K562 (cell line): ENCODE data around the gene CLDN20. TPM values are rescaled to one million over a fixed set of nuclear protein-coding genes. Genes with fewer than 3 reads are reported as not detected.
A peak's percentile ranks its signal among the peaks of the same experiment; 100 is the strongest.

Source experiments
- CLOCK ChIP-seq: fragments of 250-450 bp; sonication (Bioruptor Pico); IDR thresholded peaks from 2 replicates; pipeline ENCODE4 v1.4.0; 2020; ENCODE audit warnings: mild to moderate bottlenecking, moderate library complexity, borderline replicate concordance
- MYC ChIP-seq, 2 experiments: fragments of 250-450 bp in 1 of 2; sonication (Bioruptor Pico) in 1 of 2; IDR thresholded peaks; 2 replicates each; pipeline versions ENCODE4 v1.5.1 to v1.6.1; 2012 to 2021; ENCODE audit warnings: low read depth in 2 of 2, borderline replicate concordance in 1 of 2, improper control_type of control experiment in 1 of 2, low read length in 1 of 2, mild to moderate bottlenecking in 1 of 2, moderate library complexity in 1 of 2
- NCOR1 ChIP-seq: fragments of 450-650 bp; IDR thresholded peaks from 2 replicates; pipeline ENCODE4 v1.6.1; 2016; ENCODE audit warnings: mild to moderate bottlenecking, moderate library complexity
- REST ChIP-seq, 2 experiments: fragments of 450-650 bp; formaldehyde crosslinking in 1 of 2; IDR thresholded peaks; 2 replicates each; pipeline versions ENCODE4 v1.4.0 to v1.6.1; 2014 to 2020; ENCODE audit warnings: mild to moderate bottlenecking in 2 of 2, borderline replicate concordance in 1 of 2, low read depth in 1 of 2
- polyA plus RNA-seq, 8 experiments: library from polyadenylated mRNA; depleted of rRNA in 4 of 8; stranded (reverse) in 5 of 8; unstranded in 3 of 8; fragments of >200 nt; fragmentation: Nextera tagmentation in 2 of 8; fragmentation: Illumina TruSeq in 1 of 8; extraction: Ambion mirVana in 2 of 8; extraction: Trizol in 1 of 8; gene quantifications; 2 replicates each; pipeline versions ENCODE4 v1.2.1 to v1.2.3, GENCODE V29; 2011 to 2014; ENCODE audit warnings: inconsistent platforms in 1 of 8, missing spikeins in 1 of 8
- total RNA-seq, 7 experiments: library from RNA; depleted of rRNA in 6 of 7; stranded (reverse); fragments of >200 nt in 6 of 7; fragmentation: Illumina TruSeq in 2 of 7; extraction: Trizol in 2 of 7; gene quantifications; 2 replicates each; pipeline versions ENCODE4 v1.2.1 to v1.2.3, GENCODE V29; 2011 to 2021; ENCODE audit warnings: low replicate concordance in 1 of 7
- TF ChIP-seq, protein P1 (sequence below), 2 experiments: fragments of 450-650 bp; IDR thresholded peaks; 2 replicates each; pipeline ENCODE4 v1.6.1; 2016; ENCODE audit warnings: mild to moderate bottlenecking in 2 of 2, borderline replicate concordance in 1 of 2, low read depth in 1 of 2, moderate library complexity in 1 of 2

The CLDN20 gene
- total and polyA plus RNA-seq, 9 of the 15 experiments (the other 6 are each of a cell fraction or from before 2014, with no cell fraction given), result not detected

- peak; percentile 80 for TF ChIP-seq REST (IDR thresholded peaks at IDR 0.05; ENCODE audit: borderline replicate concordance)
- 0 out of 2 replicates have a peak, but pooled peaks have one; percentile 54 for TF ChIP-seq REST (CRISPR knock-in tag; IDR thresholded peaks at IDR 0.05; ENCODE audit: low read depth)
- TF ChIP-seq CLOCK, result no peak
- no peak for TF ChIP-seq NCOR1
- TF ChIP-seq, protein P1, sequence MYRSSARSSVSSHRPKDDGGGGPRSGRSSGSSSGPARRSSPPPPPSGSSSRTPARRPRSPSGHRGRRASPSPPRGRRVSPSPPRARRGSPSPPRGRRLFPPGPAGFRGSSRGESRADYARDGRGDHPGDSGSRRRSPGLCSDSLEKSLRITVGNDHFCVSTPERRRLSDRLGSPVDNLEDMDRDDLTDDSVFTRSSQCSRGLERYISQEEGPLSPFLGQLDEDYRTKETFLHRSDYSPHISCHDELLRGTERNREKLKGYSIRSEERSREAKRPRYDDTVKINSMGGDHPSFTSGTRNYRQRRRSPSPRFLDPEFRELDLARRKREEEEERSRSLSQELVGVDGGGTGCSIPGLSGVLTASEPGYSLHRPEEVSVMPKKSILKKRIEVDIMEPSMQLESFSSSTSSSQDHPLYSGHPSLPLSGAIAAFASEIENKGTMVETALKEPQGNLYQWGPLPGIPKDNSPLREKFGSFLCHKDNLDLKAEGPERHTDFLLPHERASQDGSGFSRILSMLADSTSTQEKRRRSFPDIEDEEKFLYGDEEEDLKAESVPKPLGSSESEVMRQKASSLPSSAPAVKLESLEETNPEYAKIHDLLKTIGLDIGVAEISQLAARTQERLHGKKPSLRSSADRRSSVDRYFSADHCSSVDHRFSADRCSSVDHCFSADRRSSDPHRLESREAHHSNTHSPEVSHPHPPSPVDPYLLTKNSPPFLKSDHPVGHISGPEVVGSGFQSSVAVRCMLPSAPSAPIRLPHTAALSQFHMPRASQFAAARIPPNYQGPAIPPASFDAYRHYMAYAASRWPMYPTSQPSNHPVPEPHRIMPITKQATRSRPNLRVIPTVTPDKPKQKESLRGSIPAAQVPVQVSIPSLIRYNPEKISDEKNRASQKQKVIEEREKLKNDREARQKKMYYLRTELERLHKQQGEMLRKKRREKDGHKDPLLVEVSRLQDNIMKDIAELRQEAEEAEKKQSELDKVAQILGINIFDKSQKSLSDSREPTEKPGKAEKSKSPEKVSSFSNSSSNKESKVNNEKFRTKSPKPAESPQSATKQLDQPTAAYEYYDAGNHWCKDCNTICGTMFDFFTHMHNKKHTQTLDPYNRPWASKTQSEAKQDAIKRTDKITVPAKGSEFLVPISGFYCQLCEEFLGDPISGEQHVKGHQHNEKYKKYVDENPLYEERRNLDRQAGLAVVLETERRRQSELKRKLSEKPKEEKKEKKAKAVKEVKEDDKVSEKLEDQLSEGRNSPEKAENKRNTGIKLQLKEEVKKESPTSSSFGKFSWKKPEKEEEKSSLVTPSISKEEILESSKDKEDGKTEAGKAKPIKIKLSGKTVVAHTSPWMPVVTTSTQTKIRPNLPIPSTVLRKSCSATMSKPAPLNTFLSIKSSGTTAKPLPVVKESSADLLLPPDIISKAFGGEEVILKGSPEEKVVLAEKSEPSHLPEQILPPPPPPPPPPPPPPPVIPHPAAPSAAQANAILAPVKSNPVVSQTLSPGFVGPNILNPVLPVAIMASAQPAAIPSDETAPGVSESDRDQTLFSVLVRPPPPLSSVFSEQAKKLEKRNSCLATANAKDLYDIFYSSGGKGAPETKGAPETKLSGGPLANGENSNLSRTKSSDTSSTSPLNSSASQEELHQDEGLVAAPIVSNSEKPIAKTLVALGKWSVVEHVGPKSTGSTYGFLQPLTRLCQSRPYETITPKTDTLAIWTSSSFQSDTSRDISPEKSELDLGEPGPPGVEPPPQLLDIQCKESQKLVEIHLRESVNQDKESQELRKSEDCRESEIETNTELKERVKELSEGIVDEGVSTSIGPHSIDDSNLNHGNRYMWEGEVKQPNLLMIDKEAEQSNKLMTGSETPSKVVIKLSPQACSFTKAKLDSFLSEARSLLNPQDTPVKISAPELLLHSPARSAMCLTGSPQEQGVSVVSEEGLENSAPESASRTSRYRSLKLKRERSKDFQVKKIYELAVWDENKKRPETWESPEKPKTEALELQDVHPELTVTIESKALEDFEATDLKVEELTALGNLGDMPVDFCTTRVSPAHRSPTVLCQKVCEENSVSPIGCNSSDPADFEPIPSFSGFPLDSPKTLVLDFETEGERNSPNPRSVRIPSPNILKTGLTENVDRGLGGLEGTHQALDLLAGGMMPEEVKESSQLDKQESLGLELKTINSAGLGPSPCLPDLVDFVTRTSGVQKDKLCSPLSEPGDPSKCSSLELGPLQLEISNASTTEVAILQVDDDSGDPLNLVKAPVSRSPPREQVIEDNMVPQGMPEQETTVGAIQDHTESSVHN (IDR thresholded peaks at IDR 0.05; ENCODE audit: borderline replicate concordance in 1 of 2, low read depth in 1 of 2), result no peak
- TF ChIP-seq MYC (IDR thresholded peaks at IDR 0.05; ENCODE audit: low read depth, low read length), result no peak; the same call in none of the 2 replicates
- TF ChIP-seq MYC (CRISPR knock-in tag; IDR thresholded peaks at IDR 0.05; ENCODE audit: borderline replicate concordance, low read depth), result peak; percentile 49; the same call in 1 of the 2 replicates
Measured at GRCh38 chr6:155314092-155314772, 50.4 kb downstream of the CLDN20 start, which contains the start of gene TFB1M (continued).
